ENCODE data around the gene SLC9C1. TPM values are rescaled to one million over a fixed set of nuclear protein-coding genes. Genes with fewer than 3 reads are reported as not detected.

Gene SLC9C1
- total and polyA plus RNA-seq, 9 of the 15 experiments (the other 6 are each of a cell fraction or from before 2014, with no cell fraction given), result not detected

GRCh38 chr3:112314649-112315048 is 20.6 kb upstream of the SLC9C1 start (continued):
- no peak for TF ChIP-seq SFPQ (IDR thresholded peaks at IDR 0.05; ENCODE audit: low read depth, low read length)

GRCh38 chr3:112308151-112308911 is 14.3 kb upstream of the SLC9C1 start:
- intact Hi-C loops (cut with micrococcal nuclease) (no loop called here), in situ Hi-C loops (cut with MboI) (loop anchor here (25.0 kb wide), 1 partner anchor 204 kb away; no protein-coding TSS in a partner anchor)
- no peaks in the 10 kb centered on the region for H3K4me1 ChIP-seq (replicated peaks in 1 of 2; ENCODE audit: control insufficient read depth in 2 of 2, insufficient read depth in 2 of 2, low read length in 2 of 2)
- 3% methylated on average over 6 of the region's 7 CpGs for WGBS (ENCODE audit: insufficient coverage, low coverage, missing lambda C conversion rate)
- H3K9ac ChIP-seq (ENCODE audit: insufficient read depth in 1 of 2, low read depth in 2 of 2, low read length in 2 of 2), result no peak overlapping the region
- no peaks in the 10 kb centered on the region for H3K9me3 ChIP-seq (replicated peaks; ENCODE audit: control insufficient read depth, insufficient read depth, low read depth, low read length)
- H2AFZ ChIP-seq (ENCODE audit: low read depth, low read length), result no peak overlapping the region
- H3K27me3 ChIP-seq (ENCODE audit: control insufficient read depth in 2 of 2, insufficient read depth in 2 of 2, low read length in 2 of 2), result no peaks in the 10 kb centered on the region
- no peak for DNase-seq (ENCODE audit: extremely low read depth in 1 of 4, low spot score in 3 of 4)
- no peak overlapping the region for H3K27ac ChIP-seq (ENCODE audit: extremely low read depth, low read depth, low read length)
- H3K79me2 ChIP-seq (ENCODE audit: control insufficient read depth, insufficient read depth, low read length), result no peaks in the 10 kb centered on the region
- no peak overlapping the region for H3K4me3 ChIP-seq
- TF ChIP-seq ZNF668 (CRISPR knock-in tag; IDR thresholded peaks at IDR 0.05) (no peak), CTCF (IDR thresholded peaks at IDR 0.05 in 2 of 3, conservative IDR thresholded peaks at IDR 0.05 in 1 of 3; ENCODE audit: insufficient read depth in 2 of 3, low read depth in 1 of 3, low read length in 3 of 3) (no peak), ELK3 (CRISPR knock-in tag; IDR thresholded peaks at IDR 0.05) (no peak), RFX1 (IDR thresholded peaks at IDR 0.05) (peak; percentile 37)
- no peak overlapping the region for H3K4me2 ChIP-seq (ENCODE audit: insufficient read depth, low read length)
- no peaks in the 10 kb centered on the region for H3K36me3 ChIP-seq (ENCODE audit: control insufficient read depth, insufficient read depth, low read length)
- ATAC-seq, result no peak
- ChIA-PET CTCF (ENCODE audit: low intra/inter-chr PET ratio) (no interaction called here), POLR2A (no interaction called here)
- H4K20me1 ChIP-seq (replicated peaks; ENCODE audit: control insufficient read depth, insufficient read depth, low read length), result no peaks in the 10 kb centered on the region
- no peak for FAIRE-seq
- H3K9me1 ChIP-seq (ENCODE audit: control insufficient read depth, insufficient read depth, low read length), result no peaks in the 10 kb centered on the region
- BruUV-seq (replicated peaks), result no TSS peak
